NCI-H2227 (cell line): Measurements from ENCODE around the gene TBCK.

Source experiments
- DNase-seq: peaks from one replicate; lab custom pipeline; 2025; ENCODE audit not compliant: unreplicated experiment; lab: John Stamatoyannopoulos, UW

Gene TBCK

GRCh38 chr4:106049490-106049889 lies 266.5 kb downstream of the TBCK start:
- no peak for DNase-seq

GRCh38 chr4:106048250-106048971 lies 267.6 kb downstream of the TBCK start:
- DNase-seq = no peak

- DNase-seq = no peak
These were observed 269.9 kb downstream of the TBCK start for GRCh38 chr4:106046083-106046482.

- no peak for DNase-seq
These were observed 274.6 kb downstream of the TBCK start for GRCh38 chr4:106041294-106042002.

GRCh38 chr4:106039796-106040195 lies 276.2 kb downstream of the TBCK start:
- DNase-seq = no peak

- no peak for DNase-seq
These were observed 277.1 kb downstream of the TBCK start for GRCh38 chr4:106038908-106039307.

GRCh38 chr4:106038012-106038411 lies 278.0 kb downstream of the TBCK start:
- no peak for DNase-seq

- no peak for DNase-seq
These were observed 279.2 kb downstream of the TBCK start for GRCh38 chr4:106036848-106037247.

GRCh38 chr4:106036334-106036733 lies 279.7 kb downstream of the TBCK start:
- DNase-seq = no peak

GRCh38 chr4:106035204-106035603 lies 280.8 kb downstream of the TBCK start:
- no peak for DNase-seq

- DNase-seq = no peak
These were observed 281.3 kb downstream of the TBCK start for GRCh38 chr4:106034751-106035150.

- no peak for DNase-seq
These were observed 281.8 kb downstream of the TBCK start for GRCh38 chr4:106034220-106034619.

- DNase-seq = no peak
These were observed 282.5 kb downstream of the TBCK start for GRCh38 chr4:106033469-106033868.

- no peak for DNase-seq
These were observed 283.1 kb downstream of the TBCK start for GRCh38 chr4:106032851-106033286.

GRCh38 chr4:106022454-106022853 lies 293.6 kb downstream of the TBCK start:
- no peak for DNase-seq

- no peak for DNase-seq
These were observed 294.1 kb downstream of the TBCK start for GRCh38 chr4:106021737-106022410.

- no peak for DNase-seq
These were observed 296.2 kb downstream of the TBCK start for GRCh38 chr4:106019771-106020170.

GRCh38 chr4:106017975-106018374 lies 298.0 kb downstream of the TBCK start:
- no peak for DNase-seq

- DNase-seq = no peak
These were observed 304.6 kb downstream of the TBCK start for GRCh38 chr4:106011387-106011786.

- DNase-seq = no peak
These were observed 305.2 kb downstream of the TBCK start for GRCh38 chr4:106010761-106011160.

- DNase-seq = no peak
These were observed 313.0 kb downstream of the TBCK start for GRCh38 chr4:106002994-106003393.
